K562 (cell line): ENCODE results near the gene YPEL5. TPM values are rescaled to one million over a fixed set of nuclear protein-coding genes. Genes with fewer than 3 reads are reported as not detected.

Experiments
- BRD9 ChIP-seq: fragments of 450-650 bp; IDR thresholded peaks from 2 replicates; pipeline ENCODE4 v1.6.1; 2018; ENCODE audit warnings: low read depth; ENCODE audit not compliant: partially characterized antibody
- CREM ChIP-seq: IDR thresholded peaks from 2 replicates; pipeline ENCODE4 v1.6.1; 2014; ENCODE audit warnings: antibody characterized with exemption, low read depth
- DACH1 ChIP-seq: fragments of 450-650 bp; IDR thresholded peaks from 2 replicates; pipeline ENCODE4 v1.6.1; 2018; ENCODE audit not compliant: partially characterized antibody
- E2F6 ChIP-seq, 2 experiments: IDR thresholded peaks; 2 replicates each; pipeline ENCODE4 v1.6.1; 2011; ENCODE audit warnings: borderline replicate concordance in 1 of 2, control low read depth in 1 of 2, low read depth in 1 of 2, low read length in 1 of 2, mild to moderate bottlenecking in 1 of 2, mixed read lengths in 1 of 2, moderate library complexity in 1 of 2; ENCODE audit not compliant: insufficient read depth in 1 of 2, insufficient read length in 1 of 2, poor library complexity in 1 of 2, severe bottlenecking in 1 of 2; ENCODE audit errors: extremely low read depth in 1 of 2
- ETS1 ChIP-seq: conservative IDR thresholded peaks from 2 replicates; pipeline ENCODE4 v1.6.1; 2011; ENCODE audit warnings: low read depth, mild to moderate bottlenecking, low read length; ENCODE audit not compliant: control insufficient read depth
- GABPB1 ChIP-seq: sonication (generic); formaldehyde crosslinking; IDR thresholded peaks from 2 replicates; pipeline ENCODE4 v1.8.0; 2022; ENCODE audit warnings: mild to moderate bottlenecking, missing genetic modification reagents
- ILK ChIP-seq: fragments of 450-650 bp; IDR thresholded peaks from 2 replicates; pipeline ENCODE4 v1.6.1; 2016; ENCODE audit warnings: missing genetic modification characterization, low read depth, mild to moderate bottlenecking, missing compliant biosample characterization, moderate library complexity, borderline replicate concordance
- MED1 ChIP-seq: sonication (generic); formaldehyde crosslinking; IDR thresholded peaks from 2 replicates; pipeline ENCODE4 v1.8.1; 2023; ENCODE audit warnings: missing genetic modification reagents, borderline replicate concordance
- NCOA4 ChIP-seq: fragments of 450-650 bp; IDR thresholded peaks from 2 replicates; pipeline ENCODE4 v1.6.1; 2018; ENCODE audit warnings: mild to moderate bottlenecking; ENCODE audit not compliant: partially characterized antibody
- SREBF1 ChIP-seq: fragments of 150-350 bp; IDR thresholded peaks from 2 replicates; pipeline ENCODE4 v1.6.1; 2014; ENCODE audit warnings: antibody characterized with exemption, low read depth, low read length, borderline replicate concordance
- TSHZ1 ChIP-seq: fragments of 250-450 bp; sonication (Bioruptor Pico); IDR thresholded peaks from 2 replicates; pipeline ENCODE4 v1.4.0; 2020; ENCODE audit warnings: mild to moderate bottlenecking, moderate library complexity
- ZBTB8A ChIP-seq: fragments of 450-650 bp; IDR thresholded peaks from 2 replicates; pipeline ENCODE4 v1.6.1; 2018; ENCODE audit warnings: mild to moderate bottlenecking, moderate library complexity; ENCODE audit not compliant: partially characterized antibody
- polyA plus RNA-seq, 8 experiments: library from polyadenylated mRNA; depleted of rRNA in 4 of 8; stranded (reverse) in 5 of 8; unstranded in 3 of 8; fragments of >200 nt; fragmentation: Nextera tagmentation in 2 of 8; fragmentation: Illumina TruSeq in 1 of 8; extraction: Ambion mirVana in 2 of 8; extraction: Trizol in 1 of 8; gene quantifications; 2 replicates each; pipeline versions ENCODE4 v1.2.1 to v1.2.3, GENCODE V29; 2011 to 2014; ENCODE audit warnings: inconsistent platforms in 1 of 8, missing spikeins in 1 of 8
- total RNA-seq, 7 experiments: library from RNA; depleted of rRNA in 6 of 7; stranded (reverse); fragments of >200 nt in 6 of 7; fragmentation: Illumina TruSeq in 2 of 7; extraction: Trizol in 2 of 7; gene quantifications; 2 replicates each; pipeline versions ENCODE4 v1.2.1 to v1.2.3, GENCODE V29; 2011 to 2021; ENCODE audit warnings: low replicate concordance in 1 of 7
- TF ChIP-seq, protein P1 (sequence below): fragments of 450-650 bp; IDR thresholded peaks from 2 replicates; pipeline ENCODE4 v1.6.1; 2016
- TF ChIP-seq, protein P2 (sequence below): fragments of 450-650 bp; conservative IDR thresholded peaks from 2 replicates; pipeline ENCODE4 v1.6.1; 2016; ENCODE audit warnings: missing genetic modification characterization, low read depth, mild to moderate bottlenecking, missing compliant biosample characterization, moderate library complexity
- TF ChIP-seq, protein P3 (sequence below): sonication (generic); IDR thresholded peaks from 2 replicates; pipeline ENCODE4 v1.6.1; 2016

The YPEL5 gene
- total and polyA plus RNA-seq, 9 of the 15 experiments (the other 6 are each of a cell fraction or from before 2014, with no cell fraction given) = 5.4 to 34.4 (median 12.3) TPM

- TF ChIP-seq TSHZ1 (CRISPR knock-in tag) = no peak
- TF ChIP-seq, protein P1, sequence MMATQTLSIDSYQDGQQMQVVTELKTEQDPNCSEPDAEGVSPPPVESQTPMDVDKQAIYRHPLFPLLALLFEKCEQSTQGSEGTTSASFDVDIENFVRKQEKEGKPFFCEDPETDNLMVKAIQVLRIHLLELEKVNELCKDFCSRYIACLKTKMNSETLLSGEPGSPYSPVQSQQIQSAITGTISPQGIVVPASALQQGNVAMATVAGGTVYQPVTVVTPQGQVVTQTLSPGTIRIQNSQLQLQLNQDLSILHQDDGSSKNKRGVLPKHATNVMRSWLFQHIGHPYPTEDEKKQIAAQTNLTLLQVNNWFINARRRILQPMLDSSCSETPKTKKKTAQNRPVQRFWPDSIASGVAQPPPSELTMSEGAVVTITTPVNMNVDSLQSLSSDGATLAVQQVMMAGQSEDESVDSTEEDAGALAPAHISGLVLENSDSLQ = no peak
- no peak for TF ChIP-seq ETS1
- TF ChIP-seq CREM = no peak
- TF ChIP-seq E2F6 (IDR thresholded peaks at IDR 0.05; ENCODE audit: borderline replicate concordance in 1 of 2, extremely low read depth in 1 of 2, insufficient read depth in 1 of 2, insufficient read length in 1 of 2, low read depth in 1 of 2, low read length in 1 of 2, poor library complexity in 1 of 2, severe bottlenecking in 1 of 2) = no peak
- TF ChIP-seq, protein P2, sequence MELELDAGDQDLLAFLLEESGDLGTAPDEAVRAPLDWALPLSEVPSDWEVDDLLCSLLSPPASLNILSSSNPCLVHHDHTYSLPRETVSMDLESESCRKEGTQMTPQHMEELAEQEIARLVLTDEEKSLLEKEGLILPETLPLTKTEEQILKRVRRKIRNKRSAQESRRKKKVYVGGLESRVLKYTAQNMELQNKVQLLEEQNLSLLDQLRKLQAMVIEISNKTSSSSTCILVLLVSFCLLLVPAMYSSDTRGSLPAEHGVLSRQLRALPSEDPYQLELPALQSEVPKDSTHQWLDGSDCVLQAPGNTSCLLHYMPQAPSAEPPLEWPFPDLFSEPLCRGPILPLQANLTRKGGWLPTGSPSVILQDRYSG (tag) = no peak
- TF ChIP-seq BRD9 = no peak
- no peak for TF ChIP-seq GABPB1 (CRISPR knock-in tag)
- TF ChIP-seq NCOA4 = no peak
- TF ChIP-seq MED1 (CRISPR knock-in tag) = no peak
- TF ChIP-seq, protein P3, sequence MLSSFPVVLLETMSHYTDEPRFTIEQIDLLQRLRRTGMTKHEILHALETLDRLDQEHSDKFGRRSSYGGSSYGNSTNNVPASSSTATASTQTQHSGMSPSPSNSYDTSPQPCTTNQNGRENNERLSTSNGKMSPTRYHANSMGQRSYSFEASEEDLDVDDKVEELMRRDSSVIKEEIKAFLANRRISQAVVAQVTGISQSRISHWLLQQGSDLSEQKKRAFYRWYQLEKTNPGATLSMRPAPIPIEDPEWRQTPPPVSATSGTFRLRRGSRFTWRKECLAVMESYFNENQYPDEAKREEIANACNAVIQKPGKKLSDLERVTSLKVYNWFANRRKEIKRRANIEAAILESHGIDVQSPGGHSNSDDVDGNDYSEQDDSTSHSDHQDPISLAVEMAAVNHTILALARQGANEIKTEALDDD = no peak
- no peak for TF ChIP-seq ZBTB8A
- TF ChIP-seq DACH1 = no peak
- TF ChIP-seq ILK (tag) = no peak
- no peak for TF ChIP-seq SREBF1
- TF ChIP-seq, all 486 proteins: peak for 0
Observed at GRCh38 chr2:30108851-30109250, 38.0 kb upstream of the YPEL5 start (continued).
